HG03159 (cell line): Measurements from ENCODE around the gene ZBTB25.

Source experiments
- ATAC-seq: cut with Tn5 transposase; IDR thresholded peaks from one replicate; pipeline ENCODE4 v1.9.1; 2021; ENCODE audit warnings: mild to moderate bottlenecking, moderate library complexity; ENCODE audit not compliant: unreplicated experiment

The ZBTB25 gene

GRCh38 chr14:64444140-64444539 lies 59.5 kb downstream of the ZBTB25 start:
- ATAC-seq, result no peak

- ATAC-seq, result no peak
Observed at GRCh38 chr14:64442300-64442988, 61.2 kb downstream of the ZBTB25 start.

- no peak for ATAC-seq
Observed at GRCh38 chr14:64440494-64440893, 63.1 kb downstream of the ZBTB25 start.

GRCh38 chr14:64439141-64439540 lies 64.5 kb downstream of the ZBTB25 start:
- no peak for ATAC-seq

- ATAC-seq, result no peak
Observed at GRCh38 chr14:64438181-64438841, 65.3 kb downstream of the ZBTB25 start.

GRCh38 chr14:64434528-64434927 lies 69.1 kb downstream of the ZBTB25 start:
- no peak for ATAC-seq

- no peak for ATAC-seq
Observed at GRCh38 chr14:64423987-64424386, 79.7 kb downstream of the ZBTB25 start.

- ATAC-seq, result no peak
Observed at GRCh38 chr14:64422756-64423155, 80.9 kb downstream of the ZBTB25 start.

- ATAC-seq, result no peak
Observed at GRCh38 chr14:64422005-64422404, 81.6 kb downstream of the ZBTB25 start.

GRCh38 chr14:64421166-64421565 lies 82.5 kb downstream of the ZBTB25 start:
- no peak for ATAC-seq

GRCh38 chr14:64419003-64419402 lies 84.6 kb downstream of the ZBTB25 start:
- no peak for ATAC-seq

GRCh38 chr14:64417771-64418125 lies 85.9 kb downstream of the ZBTB25 start:
- no peak for ATAC-seq

- no peak for ATAC-seq
Observed at GRCh38 chr14:64417055-64417770, 86.4 kb downstream of the ZBTB25 start.

GRCh38 chr14:64416348-64416932 lies 87.2 kb downstream of the ZBTB25 start:
- ATAC-seq, result no peak

GRCh38 chr14:64412237-64412636 lies 91.4 kb downstream of the ZBTB25 start:
- ATAC-seq, result no peak

GRCh38 chr14:64411001-64411400 lies 92.6 kb downstream of the ZBTB25 start:
- no peak for ATAC-seq

- no peak for ATAC-seq
Observed at GRCh38 chr14:64410084-64410774, 93.4 kb downstream of the ZBTB25 start.

- ATAC-seq, result no peak
Observed at GRCh38 chr14:64409126-64409920, 94.3 kb downstream of the ZBTB25 start.

- ATAC-seq, result no peak
Observed at GRCh38 chr14:64407329-64407728, 96.3 kb downstream of the ZBTB25 start.

- no peak for ATAC-seq
Observed at GRCh38 chr14:64405295-64405694, 98.3 kb downstream of the ZBTB25 start.
